ENCODE measurements around the gene ORM1.

Gene ORM1

DNA sequence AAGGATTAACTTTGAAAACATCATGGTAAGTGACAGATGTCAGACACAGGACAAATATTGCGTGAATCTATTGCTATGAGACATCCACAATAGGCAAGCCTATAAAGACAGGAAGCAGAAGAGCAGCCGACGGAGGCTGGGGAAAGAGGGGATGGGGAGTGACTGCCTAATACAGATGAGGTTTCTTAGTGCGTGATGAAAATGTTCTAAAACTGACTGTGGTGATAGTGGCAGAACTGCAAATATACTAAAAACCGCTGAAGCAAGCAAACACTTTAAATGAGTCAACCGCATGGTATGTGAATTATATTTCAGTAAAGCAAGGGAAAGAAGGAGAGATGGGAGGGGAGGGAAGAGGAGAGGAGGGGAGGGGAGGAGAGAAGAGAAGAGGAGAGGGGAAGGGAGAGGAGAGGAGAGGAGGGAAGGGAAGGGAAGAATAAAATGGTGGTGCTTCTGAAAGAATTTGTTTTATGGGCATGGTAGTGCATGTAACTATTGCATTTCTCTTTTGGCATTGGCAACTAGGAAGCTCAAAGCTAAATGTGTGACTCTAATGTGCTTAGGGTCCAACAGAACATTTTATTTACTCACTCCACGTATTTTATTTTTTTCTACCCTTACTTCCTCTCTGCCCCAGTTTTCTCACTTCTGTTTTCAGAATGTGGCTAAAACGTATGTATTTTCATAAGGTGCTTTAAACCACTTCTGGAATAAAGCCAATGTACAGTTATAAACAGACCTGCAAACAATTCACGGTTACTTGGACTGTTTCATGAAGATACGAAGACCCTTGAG, 43.6 kb downstream of the ORM1 start:
- peak; percentile 71 for DNase-seq (ENCODE audit: low read depth)

GRCh38 chr9:114367366-114367765, 44.5 kb downstream of the ORM1 start:
- no peak for DNase-seq (ENCODE audit: low read depth)

GRCh38 chr9:114367772-114368569, 45.1 kb downstream of the ORM1 start:
- no peak for DNase-seq (ENCODE audit: low read depth)

DNA sequence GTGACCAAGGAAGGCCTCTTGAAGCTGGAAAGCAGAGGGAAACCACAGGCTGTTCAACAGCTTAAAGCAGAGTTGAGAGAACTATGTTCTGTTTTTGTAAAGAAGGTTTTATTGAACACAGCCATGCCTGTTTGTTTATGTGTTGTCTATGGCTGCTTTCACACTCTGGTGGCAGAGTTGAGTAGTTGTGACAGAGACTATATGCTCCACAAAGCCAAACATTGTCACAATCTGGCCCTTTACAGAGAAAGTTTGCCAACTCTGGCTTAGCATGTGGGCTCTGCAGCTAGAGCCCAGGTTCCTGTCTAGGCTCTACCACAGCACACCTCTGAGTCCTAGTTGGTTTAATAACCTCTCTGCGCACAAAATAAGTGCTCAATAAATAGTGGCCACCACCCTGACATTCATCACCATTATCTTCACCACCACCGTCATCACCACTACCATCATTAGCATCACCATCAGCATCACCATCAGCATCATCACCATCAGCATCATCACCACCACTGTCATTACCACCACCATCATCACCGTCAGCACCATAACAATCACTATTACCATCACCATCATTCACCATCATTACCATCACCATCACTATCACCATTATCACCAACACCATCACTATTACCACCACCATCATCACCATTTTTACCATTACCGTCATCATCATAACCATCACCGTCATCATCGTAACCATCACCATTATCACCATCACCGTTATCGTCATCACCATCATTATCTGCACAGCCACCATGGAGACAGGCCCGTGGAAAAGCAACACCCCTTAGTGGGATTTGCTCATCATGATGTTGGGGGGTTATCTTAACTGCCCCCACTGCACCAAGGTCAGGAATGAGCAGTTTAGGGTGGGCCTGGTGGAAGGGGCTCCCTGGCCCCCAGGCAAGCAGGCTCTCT, 46.6 kb downstream of the ORM1 start:
- no peak for DNase-seq (ENCODE audit: low read depth)

DNA sequence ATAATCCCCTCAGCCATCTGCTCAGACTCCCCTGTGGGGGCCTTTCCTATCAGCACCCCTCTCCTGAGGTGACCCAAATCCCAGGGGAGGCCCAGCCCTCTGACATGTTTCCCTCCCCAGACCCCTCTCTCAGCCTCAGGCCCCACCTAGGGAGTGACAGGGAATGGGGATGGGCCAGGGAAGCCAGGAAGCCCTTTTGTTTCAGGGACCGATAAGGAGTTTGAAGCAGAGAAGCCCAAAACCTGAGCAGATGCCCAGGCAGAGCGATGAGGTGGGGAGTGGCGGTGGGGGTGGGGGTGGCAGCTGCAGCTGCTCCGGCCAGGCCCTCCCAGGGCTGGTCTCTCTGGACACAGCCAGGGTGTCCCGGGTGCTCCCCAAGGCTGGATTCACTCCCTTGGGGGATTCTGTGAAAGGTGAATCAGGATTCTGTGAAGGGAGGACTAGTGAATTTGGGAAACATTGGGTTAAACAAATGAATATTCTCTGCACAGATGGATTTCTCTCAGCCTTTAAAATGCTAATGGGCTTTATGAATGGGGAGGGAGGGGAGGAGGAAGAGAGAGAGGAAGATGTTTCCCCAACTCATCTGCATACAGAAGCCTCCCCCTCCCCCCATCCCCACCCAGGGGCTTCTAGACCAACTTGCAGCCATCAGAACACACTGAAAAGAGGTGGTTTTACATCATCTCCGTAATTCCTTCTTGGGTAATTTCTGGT, 47.5 kb downstream of the ORM1 start:
- DNase-seq (ENCODE audit: low read depth): no peak

DNA sequence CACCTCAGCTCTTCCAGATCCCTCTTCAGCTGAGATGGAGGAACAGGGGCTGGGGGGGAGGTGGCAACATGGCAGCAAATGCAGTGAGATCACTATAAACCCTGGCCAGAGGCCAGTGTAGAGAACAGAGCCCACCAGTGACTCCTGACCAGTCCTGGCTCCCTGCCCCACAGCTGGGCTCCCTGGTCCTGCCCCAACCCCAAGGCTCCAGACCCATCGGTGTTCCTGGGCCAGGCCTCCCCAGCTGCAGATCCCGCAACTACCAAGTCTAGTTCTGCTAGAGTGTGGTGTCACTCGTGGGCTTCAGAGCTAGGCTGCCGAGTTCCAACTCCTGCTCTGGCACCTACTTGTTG, 48.0 kb downstream of the ORM1 start:
- DNase-seq (ENCODE audit: low read depth): no peak

DNA sequence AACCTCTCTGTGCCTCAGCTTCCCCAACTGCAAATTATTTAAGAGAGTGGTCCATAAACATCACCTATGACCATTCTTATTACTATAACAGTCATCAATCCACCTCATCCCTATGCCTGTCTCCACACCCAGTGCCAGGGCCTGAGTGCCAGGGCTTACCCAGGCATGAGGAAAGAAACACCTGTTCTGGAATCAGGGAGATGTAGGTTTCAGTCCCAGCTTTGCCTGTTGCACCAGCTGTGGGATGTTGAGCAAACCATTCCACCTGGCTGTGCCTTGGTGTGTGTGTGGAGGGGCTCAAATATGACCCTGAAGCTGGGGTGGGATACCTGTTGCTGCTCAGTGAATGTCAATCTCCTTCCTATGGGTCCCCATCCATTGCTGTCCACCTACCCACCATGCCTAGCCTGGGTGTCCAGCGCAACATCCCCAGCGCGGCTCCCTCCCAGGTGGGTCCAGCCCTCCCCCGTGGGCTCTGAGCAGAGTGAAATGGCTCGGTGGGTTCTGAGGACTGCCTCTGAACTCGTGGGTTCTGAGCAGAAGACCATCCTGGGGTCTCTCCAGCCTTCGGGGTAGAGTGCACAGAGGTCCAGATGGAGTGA, 48.5 kb downstream of the ORM1 start:
- DNase-seq (ENCODE audit: low read depth): no peak

GRCh38 chr9:114371973-114372917, 49.3 kb downstream of the ORM1 start:
- no peak for DNase-seq (ENCODE audit: low read depth)

GRCh38 chr9:114372921-114373448, 50.1 kb downstream of the ORM1 start:
- DNase-seq (ENCODE audit: low read depth): no peak

GRCh38 chr9:114373960-114374730, 51.2 kb downstream of the ORM1 start:
- no peak for DNase-seq (ENCODE audit: low read depth)

- DNase-seq (ENCODE audit: low read depth): no peak
These were observed 52.0 kb downstream of the ORM1 start for GRCh38 chr9:114374936-114375335.

- DNase-seq (ENCODE audit: low read depth): no peak
These were observed 52.7 kb downstream of the ORM1 start for GRCh38 chr9:114375386-114376175.
